Fibroblast of the conjunctiva (primary cell): ENCODE data around the gene TMEM139.

ENCODE experiments used
- DNase-seq: peaks from one replicate; pipeline ENCODE4 v3.0.0-alpha.2; 2010; ENCODE audit warnings: low read depth

TMEM139 gene

DNA sequence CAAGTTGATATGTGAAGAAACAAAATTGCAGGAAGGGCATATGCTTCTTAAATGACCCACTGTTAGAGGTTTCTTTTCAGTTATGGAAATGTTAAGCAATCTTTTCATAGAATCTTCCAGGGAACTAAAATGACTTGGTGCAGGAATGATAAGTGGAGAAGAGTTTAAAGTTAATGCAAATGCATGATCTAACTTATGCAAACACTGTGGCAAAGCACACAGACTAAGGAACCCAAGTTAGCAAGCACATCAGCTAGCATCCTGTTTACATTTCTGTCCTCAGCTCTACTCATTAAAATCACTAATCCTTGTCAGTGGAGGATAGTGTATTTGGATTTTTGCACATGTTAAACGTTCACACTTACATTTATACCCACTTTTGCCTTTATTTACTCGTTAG is 40.5 kb downstream of the TMEM139 start:
- DNase-seq = no peak

DNA sequence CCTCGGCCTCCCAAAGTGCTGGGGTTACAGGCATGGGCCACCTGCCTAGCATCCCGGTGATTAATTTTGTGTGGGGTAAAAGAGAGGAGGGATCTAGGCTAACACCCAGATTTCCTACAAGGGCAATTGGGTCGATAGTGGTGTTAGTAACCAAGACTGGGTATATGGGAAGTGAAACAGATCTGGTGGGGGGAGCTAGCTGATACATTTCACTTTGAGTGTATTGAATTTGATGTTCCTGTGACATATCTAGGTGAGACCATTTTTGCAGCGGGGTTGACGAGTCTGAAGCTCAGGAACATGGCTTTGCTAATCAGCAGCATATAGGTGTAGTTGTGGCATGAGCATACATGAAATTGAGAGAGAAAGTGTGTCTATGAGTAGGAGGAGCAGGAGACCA is 43.1 kb downstream of the TMEM139 start:
- DNase-seq = no peak

DNA sequence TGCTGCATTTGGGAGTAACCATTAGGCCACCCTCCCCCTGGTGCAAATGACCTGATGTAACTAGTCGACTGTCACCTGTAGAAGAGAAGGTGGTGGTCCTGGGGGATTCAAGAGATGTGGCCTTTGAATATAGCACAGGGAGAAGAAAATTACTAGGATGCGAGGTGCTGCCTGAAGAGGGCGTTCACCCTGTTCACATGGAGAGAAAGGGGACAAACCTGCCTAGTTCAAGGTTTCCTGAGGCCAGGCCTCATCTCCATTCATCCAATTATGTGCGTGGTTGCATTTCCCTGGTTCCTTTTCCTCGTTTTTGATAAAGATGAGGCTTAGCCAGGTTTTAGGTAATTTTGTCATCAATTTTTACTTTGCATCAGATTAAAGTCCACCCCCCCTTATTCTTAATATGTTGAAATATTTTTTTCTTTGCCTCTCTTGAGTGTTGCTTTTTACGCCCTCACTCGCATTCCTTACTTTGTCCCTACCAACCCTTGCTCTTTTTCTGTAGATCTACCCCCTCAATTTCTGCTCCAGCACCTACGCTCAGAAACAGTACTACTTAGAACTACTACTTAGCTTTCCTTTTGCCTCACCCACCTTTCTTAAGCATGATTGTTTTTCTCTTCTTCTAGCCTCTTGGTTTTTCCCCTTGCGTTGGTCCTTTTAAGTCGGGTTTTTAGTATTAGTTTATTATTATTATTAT is 44.9 kb downstream of the TMEM139 start:
- DNase-seq = no peak

DNA sequence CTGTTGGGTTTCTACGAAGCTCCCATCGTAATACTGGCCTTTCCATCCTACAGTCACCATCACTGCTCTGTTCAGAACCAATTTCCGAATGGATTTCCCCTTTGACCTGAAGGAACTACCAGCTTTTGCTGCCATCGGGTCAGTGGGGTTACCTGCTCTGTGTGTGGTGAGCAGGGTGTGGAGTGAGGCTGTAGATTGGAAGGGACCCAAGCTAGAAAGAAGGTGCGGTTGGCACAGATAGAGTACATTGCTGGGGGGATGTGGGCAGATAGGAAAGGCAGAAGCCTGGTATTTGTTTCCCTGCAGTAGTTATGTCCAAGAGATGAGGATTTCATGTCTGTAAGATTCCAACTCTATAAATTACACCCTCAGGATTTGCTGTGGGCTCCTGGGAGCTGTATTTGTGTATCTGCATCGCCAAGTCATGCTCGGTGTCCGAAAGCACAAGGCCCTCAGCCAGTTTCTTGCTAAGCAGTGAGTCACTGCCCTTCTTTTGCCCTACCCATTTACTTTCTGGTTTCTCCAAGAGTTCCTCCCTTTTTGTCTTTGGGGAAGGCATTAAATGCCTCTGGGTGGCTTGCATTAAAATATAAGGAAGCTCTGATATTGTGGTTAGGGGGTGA is 46.5 kb downstream of the TMEM139 start:
- DNase-seq = peak; percentile 86

DNA sequence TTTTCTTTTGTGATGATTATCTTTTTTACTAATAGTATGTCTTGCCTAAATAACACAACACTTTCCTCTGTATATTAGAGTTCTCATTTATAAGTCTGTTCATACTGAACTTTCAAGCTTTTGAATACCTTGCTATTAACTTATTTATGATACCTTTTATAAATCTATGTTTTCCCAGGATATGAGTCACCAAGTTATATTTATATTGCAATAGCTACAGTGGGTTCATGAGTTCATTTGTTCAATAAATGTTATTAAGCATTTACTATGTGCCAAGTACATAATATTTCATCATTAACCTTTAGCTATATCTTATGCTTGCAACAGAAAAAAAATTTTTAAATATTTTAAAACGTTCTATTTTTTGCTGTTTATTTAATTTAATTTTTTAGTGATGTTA is 49.5 kb downstream of the TMEM139 start:
- no peak for DNase-seq

DNA sequence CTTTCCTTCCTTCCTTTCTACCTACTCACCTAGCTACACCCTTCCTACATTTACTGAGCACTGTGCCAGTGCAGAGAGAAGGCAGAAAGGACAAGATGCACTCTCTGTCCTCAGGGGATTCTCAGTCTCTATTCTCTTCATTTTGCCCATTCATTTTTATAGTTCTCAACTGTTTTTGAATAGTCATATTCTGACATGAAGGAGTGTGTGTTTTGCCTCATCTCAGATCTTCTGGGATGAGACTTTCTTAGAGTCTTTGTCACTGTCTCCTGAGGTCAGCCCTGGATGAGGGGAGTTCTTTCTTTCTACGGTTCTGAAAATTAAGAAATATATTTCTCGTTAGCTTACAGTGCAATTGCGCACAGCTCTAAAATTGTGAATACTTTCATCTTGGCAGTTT is 52.5 kb downstream of the TMEM139 start:
- no peak for DNase-seq
